AG09309 (cell line): ENCODE measurements around the gene PRKD1.

Experiments
- DNase-seq: peaks from one replicate; pipeline ENCODE4 v3.0.0-alpha.2; 2010; ENCODE audit warnings: low read depth
- H3K4me3 ChIP-seq: 2 replicates; pipeline ENCODE4 v1.5.1; 2011; ENCODE audit warnings: mild to moderate bottlenecking, low read depth, low read length, moderate library complexity; ENCODE audit not compliant: control insufficient read depth
- TF ChIP-seq, protein P1 (sequence below): IDR thresholded peaks from 2 replicates; pipeline ENCODE4 v1.5.1; 2011; ENCODE audit warnings: mild to moderate bottlenecking, low read depth, low read length, inconsistent platforms; ENCODE audit not compliant: insufficient read depth, control insufficient read depth; ENCODE audit errors: missing control alignments

PRKD1 gene

DNA sequence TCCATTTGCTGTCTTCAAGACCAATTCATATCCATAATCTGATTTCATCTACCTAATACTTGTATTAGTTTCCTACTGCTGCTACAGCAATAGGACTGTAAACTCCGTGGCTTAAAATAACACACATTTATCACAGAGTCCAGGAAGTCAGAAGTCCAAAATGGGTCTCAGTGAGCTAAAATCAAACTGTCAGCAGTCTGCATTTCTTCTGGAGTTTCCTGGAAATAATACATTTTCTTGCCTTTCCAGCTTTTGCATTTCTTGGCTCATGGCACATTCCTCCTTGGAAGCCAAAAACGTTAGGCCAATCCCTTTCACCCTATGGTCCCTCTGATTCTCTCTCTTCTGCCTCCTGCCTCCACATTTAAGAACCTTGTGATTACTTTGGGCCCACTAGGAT is 239.8 kb downstream of the PRKD1 start:
- no peak overlapping the region for H3K4me3 ChIP-seq
- TF ChIP-seq, protein P1, sequence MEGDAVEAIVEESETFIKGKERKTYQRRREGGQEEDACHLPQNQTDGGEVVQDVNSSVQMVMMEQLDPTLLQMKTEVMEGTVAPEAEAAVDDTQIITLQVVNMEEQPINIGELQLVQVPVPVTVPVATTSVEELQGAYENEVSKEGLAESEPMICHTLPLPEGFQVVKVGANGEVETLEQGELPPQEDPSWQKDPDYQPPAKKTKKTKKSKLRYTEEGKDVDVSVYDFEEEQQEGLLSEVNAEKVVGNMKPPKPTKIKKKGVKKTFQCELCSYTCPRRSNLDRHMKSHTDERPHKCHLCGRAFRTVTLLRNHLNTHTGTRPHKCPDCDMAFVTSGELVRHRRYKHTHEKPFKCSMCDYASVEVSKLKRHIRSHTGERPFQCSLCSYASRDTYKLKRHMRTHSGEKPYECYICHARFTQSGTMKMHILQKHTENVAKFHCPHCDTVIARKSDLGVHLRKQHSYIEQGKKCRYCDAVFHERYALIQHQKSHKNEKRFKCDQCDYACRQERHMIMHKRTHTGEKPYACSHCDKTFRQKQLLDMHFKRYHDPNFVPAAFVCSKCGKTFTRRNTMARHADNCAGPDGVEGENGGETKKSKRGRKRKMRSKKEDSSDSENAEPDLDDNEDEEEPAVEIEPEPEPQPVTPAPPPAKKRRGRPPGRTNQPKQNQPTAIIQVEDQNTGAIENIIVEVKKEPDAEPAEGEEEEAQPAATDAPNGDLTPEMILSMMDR, result no peak
- no peak for DNase-seq

DNA sequence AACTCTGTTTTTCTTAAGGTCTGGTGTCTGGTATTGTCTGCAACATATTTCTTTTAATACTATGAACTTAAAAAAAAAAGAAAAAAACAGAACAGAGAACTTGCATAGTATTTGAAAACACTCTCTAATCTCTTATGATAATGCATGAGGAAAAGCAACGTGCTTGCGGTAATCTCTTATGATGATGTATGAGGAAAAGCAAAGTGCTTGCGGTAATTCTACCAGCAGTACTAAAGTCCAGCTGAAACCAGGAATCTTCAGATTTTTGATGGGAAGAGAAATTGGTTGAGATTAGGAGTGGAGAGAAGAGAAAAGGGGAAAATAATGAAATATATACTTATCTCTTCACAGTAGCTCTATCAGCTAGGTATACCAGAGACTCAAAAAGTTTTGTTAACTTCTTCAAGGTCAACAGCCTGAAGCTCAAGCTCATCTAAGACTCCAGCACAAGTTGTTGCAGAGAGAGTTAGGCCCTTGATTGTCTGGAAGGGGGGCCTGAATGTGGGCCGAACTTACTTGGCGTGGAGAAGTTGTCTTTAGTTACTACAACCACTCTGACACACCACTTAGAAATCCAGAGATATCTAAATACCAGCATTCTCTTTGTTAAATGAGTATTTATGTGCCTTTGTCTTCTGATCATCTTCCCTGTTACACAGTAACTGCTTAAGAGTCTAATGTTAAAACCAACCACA is 240.4 kb downstream of the PRKD1 start:
- TF ChIP-seq, protein P1, result no peak
- no peak for DNase-seq
- H3K4me3 ChIP-seq, result no peak overlapping the region

DNA sequence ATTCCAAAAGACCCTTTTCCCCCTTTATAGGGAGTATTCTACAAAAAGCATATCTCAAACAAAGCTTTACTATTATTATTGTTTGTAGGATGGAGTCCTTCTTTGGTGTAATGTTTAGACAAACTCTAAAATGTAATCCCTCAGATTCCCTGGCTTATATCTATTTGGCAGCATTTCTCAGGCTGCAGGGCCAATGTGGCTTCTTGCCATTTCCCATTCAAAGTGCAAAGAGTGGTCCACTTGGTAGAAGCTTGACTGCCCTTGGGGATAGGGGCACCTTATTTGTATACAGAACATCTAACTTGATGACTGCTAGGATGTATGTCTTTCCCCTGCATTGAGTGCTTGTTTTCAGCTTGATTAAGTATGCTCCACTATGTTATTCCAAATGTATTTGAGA is 242.7 kb downstream of the PRKD1 start:
- DNase-seq, result no peak
- TF ChIP-seq, protein P1, result no peak
- no peak overlapping the region for H3K4me3 ChIP-seq

DNA sequence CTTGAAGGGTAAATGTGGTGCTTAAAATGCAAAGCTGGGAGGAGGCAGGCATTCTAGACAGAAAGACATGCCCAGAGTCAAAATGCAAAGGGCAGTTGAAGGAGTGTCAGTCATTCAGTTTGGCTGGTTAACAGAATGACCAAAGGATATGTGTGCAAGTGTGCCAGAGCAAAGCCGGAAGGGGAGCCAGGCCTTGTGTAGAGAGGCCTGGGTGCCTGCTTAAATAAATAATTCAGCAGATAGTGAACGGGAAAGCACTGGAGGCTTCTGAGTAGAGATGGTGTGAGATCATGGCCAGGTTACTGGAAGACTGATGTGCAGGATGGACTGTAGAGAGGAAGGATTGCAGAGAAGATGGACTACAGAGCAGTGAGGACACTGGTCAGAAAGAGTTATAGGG is 244.9 kb downstream of the PRKD1 start:
- no peak for DNase-seq
- TF ChIP-seq, protein P1, result no peak

DNA sequence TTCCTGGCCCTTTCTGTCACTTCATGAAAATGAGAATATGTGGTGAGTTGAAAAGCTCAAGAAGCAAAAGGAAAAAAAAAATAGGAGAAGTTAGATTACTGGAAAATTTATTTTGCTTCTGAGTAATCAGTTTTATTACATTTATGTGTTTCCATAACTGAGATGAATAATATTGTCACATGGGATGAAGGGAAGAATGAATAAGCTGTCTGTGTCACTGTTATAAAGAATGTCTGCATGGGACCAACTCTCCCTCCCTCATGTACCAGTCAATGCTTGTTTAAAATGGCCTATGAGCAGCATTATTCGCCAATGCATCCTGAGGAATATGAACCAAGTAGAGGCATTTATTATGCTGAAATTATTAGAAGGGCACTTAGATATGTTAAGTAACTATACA is 246.3 kb downstream of the PRKD1 start:
- TF ChIP-seq, protein P1, result no peak
- H3K4me3 ChIP-seq, result no peak overlapping the region
- no peak for DNase-seq

More for the DNA sequence above, 244.9 kb downstream of the PRKD1 start:
- no peak overlapping the region for H3K4me3 ChIP-seq

DNA sequence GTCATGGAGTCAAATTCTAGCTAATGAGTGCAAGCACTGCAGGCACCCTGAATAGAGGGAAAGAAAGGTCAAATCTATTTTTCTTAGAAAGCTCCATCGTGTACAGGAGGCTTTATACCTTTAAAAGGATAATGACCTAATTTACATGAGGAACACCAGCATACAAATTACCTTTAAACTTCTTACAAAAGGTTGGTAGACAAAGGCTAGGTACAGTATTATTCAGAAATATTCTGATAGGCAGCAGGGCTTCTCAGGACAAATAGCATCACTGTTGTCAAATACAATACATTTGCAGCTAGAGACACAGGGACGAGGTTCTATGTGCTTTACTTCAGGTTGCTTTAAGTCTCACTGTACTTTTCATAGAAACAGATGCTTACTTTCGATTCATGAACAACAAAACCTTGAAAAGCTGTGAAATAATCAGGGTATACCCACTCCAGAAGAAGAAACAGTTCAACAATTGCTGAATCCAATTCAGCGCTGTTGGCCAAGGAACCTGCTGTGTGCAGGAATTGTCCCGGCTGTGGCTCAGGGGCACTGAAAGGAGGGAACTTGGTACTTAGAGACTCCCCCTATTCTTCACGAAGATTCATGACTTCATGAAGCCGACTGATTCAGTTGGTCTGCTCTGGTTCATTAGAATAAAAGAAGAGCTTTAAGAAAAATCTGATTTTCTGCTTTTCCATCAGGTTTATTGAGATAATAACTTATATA is 252.9 kb downstream of the PRKD1 start:
- no peak overlapping the region for H3K4me3 ChIP-seq
- TF ChIP-seq, protein P1, result no peak
- DNase-seq, result no peak

DNA sequence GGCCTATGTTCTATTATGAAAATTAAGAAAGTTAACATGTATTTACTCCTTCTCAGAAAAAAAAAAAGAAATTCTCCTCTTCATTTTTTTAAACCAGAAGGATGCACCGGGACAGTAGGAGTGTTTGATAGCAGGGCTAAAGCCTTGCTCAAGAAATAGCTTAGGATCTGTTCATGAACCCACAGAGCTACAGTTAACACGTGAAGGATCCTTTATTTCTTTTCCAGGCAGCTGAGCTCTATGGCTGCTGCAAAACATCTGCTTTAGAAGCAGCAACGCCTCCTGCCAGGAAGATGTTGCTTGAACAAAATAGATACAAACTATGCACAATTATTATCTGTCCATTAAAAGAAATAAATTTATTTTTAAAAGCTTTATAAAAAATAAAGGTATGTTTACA is 254.8 kb downstream of the PRKD1 start:
- TF ChIP-seq, protein P1, result no peak
- no peak for DNase-seq
- no peak overlapping the region for H3K4me3 ChIP-seq
